GM12878 (cell line): Measurements from ENCODE around the gene NR2F2. TPM values are rescaled to one million over a fixed set of nuclear protein-coding genes. Genes with fewer than 3 reads are reported as not detected.

ENCODE experiments used
- ATAC-seq: fragments of 200-7000 bp; cut with Tn5 transposase; 3 replicates; pipeline ENCODE4 v1.9.1; 2020; ENCODE audit warnings: mild to moderate bottlenecking, moderate library complexity
- BruUV-seq: library from RNA; stranded (reverse); fragments of 400-500 nt; replicated peaks from 2 replicates; lab custom pipeline; 2021; lab: Mats Ljungman, UMichigan
- CTCF ChIA-PET: fragments of 300-600 bp; sonication (Branson Sonifier 250); formaldehyde crosslinking; extraction: SDS; loops from one replicate; lab custom pipeline; 2021; ENCODE audit warnings: inconsistent platforms; lab: Yijun Ruan, JAX
- POLR2A ChIA-PET: fragments of 350-600 bp; formaldehyde crosslinking; extraction: SDS; loops from one replicate; lab custom pipeline; 2021; ENCODE audit warnings: inconsistent platforms; lab: Charles Lee
- RAD21 ChIA-PET: fragments of 300-600 bp; sonication (Branson Sonifier 250); formaldehyde crosslinking; loops from one replicate; lab custom pipeline; 2023; ENCODE audit warnings: antibody characterized with exemption; ENCODE audit not compliant: unreplicated experiment; lab: Charles Lee
- SMC1A ChIA-PET: fragments of 300-600 bp; sonication (Branson Sonifier 250); formaldehyde crosslinking; loops from one replicate; lab custom pipeline; 2023; ENCODE audit not compliant: unreplicated experiment, uncharacterized antibody; lab: Charles Lee
- DNase-seq: peaks from one replicate; pipeline ENCODE4 v3.0.0-alpha.2; 2011; ENCODE audit warnings: low read depth, low spot score
- FAIRE-seq: peaks from 3 replicates; lab custom pipeline; 2011; peaks lifted over from hg19 to GRCh38; lab: Jason Lieb, UNC
- H2AFZ ChIP-seq: 2 replicates; pipeline ENCODE4 v1.6.0; 2011; ENCODE audit warnings: low read depth, low read length, control low read depth; ENCODE audit not compliant: control insufficient read depth
- H3K27ac ChIP-seq: 2 replicates; pipeline ENCODE4 v1.5.1; 2011; ENCODE audit warnings: control low read depth; ENCODE audit not compliant: control insufficient read depth, insufficient read depth
- H3K27me3 ChIP-seq, 2 experiments: replicated peaks in 1 of 2; 2 replicates each; pipeline versions ENCODE4 v1.6.0 to v1.6.1; 2011; ENCODE audit warnings: low read length in 1 of 2; ENCODE audit not compliant: control insufficient read depth in 2 of 2, insufficient read depth in 2 of 2
- H3K36me3 ChIP-seq, 2 experiments: 2 replicates each; pipeline ENCODE4 v1.5.1; 2011; ENCODE audit warnings: low read length in 1 of 2; ENCODE audit not compliant: control insufficient read depth in 2 of 2, insufficient read depth in 2 of 2
- H3K4me1 ChIP-seq: 2 replicates; pipeline ENCODE4 v1.6.1; 2011; ENCODE audit warnings: mild to moderate bottlenecking, low read length, moderate library complexity, mixed read lengths; ENCODE audit not compliant: control insufficient read depth, insufficient read depth
- H3K4me2 ChIP-seq: 2 replicates; pipeline ENCODE4 v1.6.0; 2011; ENCODE audit warnings: control low read depth; ENCODE audit not compliant: control insufficient read depth, insufficient read depth
- H3K4me3 ChIP-seq: fragments of 200-600 bp; sonication (generic); 2 replicates; pipeline ENCODE4 v1.5.1; 2016
- H3K79me2 ChIP-seq: 2 replicates; pipeline ENCODE4 v1.6.0; 2011; ENCODE audit warnings: low read length; ENCODE audit not compliant: control insufficient read depth, insufficient read depth
- H3K9ac ChIP-seq: 2 replicates; pipeline ENCODE4 v1.8.0; 2011; ENCODE audit warnings: low read length, control low read depth, mixed read lengths; ENCODE audit not compliant: control insufficient read depth, insufficient read depth
- H3K9me3 ChIP-seq: replicated peaks from 3 replicates; pipeline ENCODE4 v1.5.1; 2011; ENCODE audit warnings: mild to moderate bottlenecking, low read length; ENCODE audit not compliant: control insufficient read depth, insufficient read depth
- H4K20me1 ChIP-seq: 2 replicates; pipeline ENCODE4 v1.6.0; 2011; ENCODE audit not compliant: control insufficient read depth, insufficient read depth
- BACH1 ChIP-seq: fragments of 450-650 bp; IDR thresholded peaks from 2 replicates; pipeline ENCODE4 v1.6.1; 2017; ENCODE audit warnings: mild to moderate bottlenecking, borderline replicate concordance
- CBX5 ChIP-seq: sonication (generic); IDR thresholded peaks from 2 replicates; pipeline ENCODE4 v1.6.1; 2016; ENCODE audit warnings: low read depth, moderate library complexity, mild to moderate bottlenecking, inconsistent platforms
- CHD1 ChIP-seq: IDR thresholded peaks from 2 replicates; pipeline ENCODE4 v1.6.1; 2012; ENCODE audit warnings: low read depth, low read length, improper control_type of control experiment
- CREM ChIP-seq: IDR thresholded peaks from 2 replicates; pipeline ENCODE4 v1.6.1; 2014; ENCODE audit warnings: antibody characterized with exemption, low read depth
- FOXK2 ChIP-seq: fragments of 450-650 bp; IDR thresholded peaks from 2 replicates; pipeline ENCODE4 v1.6.1; 2017; ENCODE audit warnings: mild to moderate bottlenecking, moderate library complexity
- IKZF1 ChIP-seq: fragments of 450-650 bp; conservative IDR thresholded peaks from 2 replicates; pipeline ENCODE4 v1.6.1; 2017; ENCODE audit warnings: antibody characterized with exemption, mild to moderate bottlenecking
- KLF5 ChIP-seq: fragments of 450-650 bp; IDR thresholded peaks from 2 replicates; pipeline ENCODE4 v1.6.1; 2014; ENCODE audit warnings: mild to moderate bottlenecking; ENCODE audit not compliant: partially characterized antibody
- POLR2A ChIP-seq: IDR thresholded peaks from 2 replicates; pipeline ENCODE4 v1.6.1; 2011; ENCODE audit warnings: low read depth, mild to moderate bottlenecking, low read length
- RCOR1 ChIP-seq: conservative IDR thresholded peaks from 2 replicates; pipeline ENCODE4 v1.6.1; 2012; ENCODE audit warnings: low read depth, low read length, improper control_type of control experiment
- ZNF384 ChIP-seq: IDR thresholded peaks from 2 replicates; pipeline ENCODE4 v1.6.1; 2012; ENCODE audit warnings: low read depth, mild to moderate bottlenecking, low read length, improper control_type of control experiment, borderline replicate concordance
- WGBS: methylation state at CpG from one replicate; pipeline ENCODE4 v1.1.6; 2016; ENCODE audit warnings: low lambda C conversion rate; ENCODE audit not compliant: insufficient replicate concordance, insufficient coverage; ENCODE audit errors: missing lambda C conversion rate; 5-methylcytosine and 5-hydroxymethylcytosine counted together
- in situ Hi-C: fragments of 300-500 bp; cut with MboI; formaldehyde crosslinking; loops from 9 replicates; pipeline ENCODE4 v1.14.3; 2018; ENCODE audit warnings: mixed read lengths
- intact Hi-C: fragments of 100-400 bp; cut with micrococcal nuclease; formaldehyde crosslinking; loops from one replicate; pipeline ENCODE4 v1.14.2; 2022; ENCODE audit not compliant: unreplicated experiment
- polyA plus RNA-seq, 11 experiments: library from polyadenylated mRNA; depleted of rRNA in 4 of 11; unstranded in 6 of 11; stranded (reverse) in 5 of 11; fragments of >200 nt; fragmentation: Nextera tagmentation in 4 of 11; fragmentation: Illumina TruSeq in 1 of 11; extraction: Ambion mirVana in 4 of 11; extraction: Trizol in 1 of 11; gene quantifications; 1 replicate in 1 of 11; 2 replicates in 10 of 11; pipeline versions ENCODE4 v1.2.1 to v1.2.3, GENCODE V29; 2011 to 2016; ENCODE audit warnings: inconsistent platforms in 2 of 11, missing spikeins in 2 of 11, low read depth in 1 of 11
- total RNA-seq, 4 experiments: library from RNA; depleted of rRNA in 3 of 4; stranded (reverse); fragments of >200 nt in 3 of 4; fragmentation: Illumina TruSeq in 1 of 4; extraction: Trizol in 1 of 4; gene quantifications; 2 replicates each; pipeline versions ENCODE4 v1.2.1 to v1.2.3, GENCODE V29; 2013 to 2021
- TF ChIP-seq, protein P1 (sequence below): fragments of 450-650 bp; IDR thresholded peaks from 2 replicates; pipeline ENCODE4 v1.6.1; 2017; ENCODE audit warnings: low read depth, mild to moderate bottlenecking, moderate library complexity

NR2F2 gene
- total and polyA plus RNA-seq, 10 of the 15 experiments (the other 5 are each of a cell fraction or from before 2014, with no cell fraction given), result 1.1 to 10.1 (median 3.2) TPM

DNA sequence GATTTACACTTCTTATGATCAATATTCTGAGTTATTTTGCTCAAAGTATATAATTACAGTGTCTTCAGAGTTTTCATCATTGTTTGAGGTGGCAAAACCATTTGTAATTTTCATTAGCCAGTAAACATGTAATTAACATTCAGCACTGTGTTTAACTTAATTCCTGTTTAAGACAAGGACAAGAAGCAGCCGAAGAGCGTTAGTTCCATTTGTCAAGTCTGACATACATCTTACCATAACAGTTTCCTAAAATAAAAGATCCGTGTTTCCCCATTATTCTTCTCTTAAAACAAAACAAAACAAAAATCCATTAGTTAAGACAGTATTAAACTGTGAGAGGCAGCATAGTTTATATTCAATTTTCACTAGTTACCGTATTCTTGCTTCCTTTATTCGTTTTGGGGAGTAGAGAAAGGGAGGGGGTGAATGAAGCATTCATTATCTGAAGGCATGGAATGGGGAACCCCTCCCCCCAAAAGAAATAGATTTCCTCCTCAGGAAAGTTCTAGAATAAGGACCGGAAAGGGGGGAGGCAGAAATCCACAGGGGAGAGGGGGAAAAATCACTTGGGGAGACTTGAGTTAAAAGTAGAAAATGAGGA lies 5.5 kb upstream of the NR2F2 start (continued):
- TF ChIP-seq CREM, result no peak
- no peak for TF ChIP-seq CBX5
- TF ChIP-seq BACH1, result no peak
- TF ChIP-seq, all 136 proteins: peak for 0

DNA sequence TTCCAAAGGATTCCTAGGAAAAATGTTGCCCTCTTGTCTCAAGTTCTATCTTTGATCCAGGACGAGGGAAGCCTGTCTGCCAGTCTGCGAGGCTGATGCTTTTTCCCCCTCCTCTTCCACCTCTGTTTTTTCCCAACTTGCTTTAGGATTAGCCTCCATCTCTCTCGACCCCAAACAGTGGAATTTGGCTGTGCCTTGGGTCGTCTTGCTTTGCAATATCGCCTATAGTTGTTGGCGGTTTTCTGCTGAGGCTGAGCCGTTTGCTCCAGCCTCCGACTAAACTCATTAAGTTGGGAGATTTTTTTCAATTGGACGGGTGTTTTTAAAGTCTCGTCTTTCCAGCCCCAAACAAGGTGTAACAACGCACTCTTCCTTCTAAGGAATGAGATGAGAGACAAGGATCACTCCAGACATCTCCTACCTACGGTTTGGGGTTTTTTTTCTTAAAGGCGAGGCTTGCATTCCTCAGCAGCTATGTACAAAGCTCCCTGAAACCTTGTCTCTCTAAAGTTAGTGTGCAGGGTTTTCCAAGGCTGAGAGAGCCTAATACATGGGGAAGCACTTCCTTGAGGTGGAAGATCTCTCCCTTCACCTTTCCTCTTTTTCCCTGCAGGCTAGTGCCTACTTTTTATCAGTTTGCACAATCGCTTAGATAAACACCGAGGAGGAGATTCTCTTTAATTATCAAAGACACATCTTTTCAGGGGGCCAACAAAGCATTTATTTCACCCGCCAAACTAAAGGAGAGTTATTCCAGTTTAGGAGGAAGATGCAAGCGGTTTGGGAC lies 4.8 kb upstream of the NR2F2 start:
- TF ChIP-seq IKZF1 (peak; percentile 62), CHD1 (no peak), FOXK2 (no peak), KLF5 (no peak), RCOR1 (no peak), POLR2A (no peak), ZNF384 (0 out of 2 replicates have a peak, but pooled peaks have one; percentile 17)
- TF ChIP-seq, protein P1, sequence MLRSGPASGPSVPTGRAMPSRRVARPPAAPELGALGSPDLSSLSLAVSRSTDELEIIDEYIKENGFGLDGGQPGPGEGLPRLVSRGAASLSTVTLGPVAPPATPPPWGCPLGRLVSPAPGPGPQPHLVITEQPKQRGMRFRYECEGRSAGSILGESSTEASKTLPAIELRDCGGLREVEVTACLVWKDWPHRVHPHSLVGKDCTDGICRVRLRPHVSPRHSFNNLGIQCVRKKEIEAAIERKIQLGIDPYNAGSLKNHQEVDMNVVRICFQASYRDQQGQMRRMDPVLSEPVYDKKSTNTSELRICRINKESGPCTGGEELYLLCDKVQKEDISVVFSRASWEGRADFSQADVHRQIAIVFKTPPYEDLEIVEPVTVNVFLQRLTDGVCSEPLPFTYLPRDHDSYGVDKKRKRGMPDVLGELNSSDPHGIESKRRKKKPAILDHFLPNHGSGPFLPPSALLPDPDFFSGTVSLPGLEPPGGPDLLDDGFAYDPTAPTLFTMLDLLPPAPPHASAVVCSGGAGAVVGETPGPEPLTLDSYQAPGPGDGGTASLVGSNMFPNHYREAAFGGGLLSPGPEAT, result peak; percentile 43; the same call in 1 of the 2 replicates
- TF ChIP-seq, all 136 proteins: peak for 3
- peaks cover 0 to 29% of the 10 kb centered on the region in 2 experiments; a peak in 2 of 4 replicates for H3K27me3 ChIP-seq
- FAIRE-seq (no peak), ATAC-seq (no peak), DNase-seq (no peak)
- in situ Hi-C loops (loop anchor here (10.0 kb wide), 1 partner anchor 909 kb away; no protein-coding TSS in a partner anchor), intact Hi-C loops (loop anchor here (2.0 to 5.0 kb wide), 8 partner anchors 63 to 912 kb away; no protein-coding TSS in a partner anchor)
- H3K9me3 ChIP-seq, result no peaks in the 10 kb centered on the region; the same call in 2 of the 3 replicates
- no peaks in the 10 kb centered on the region for H3K36me3 ChIP-seq
- WGBS, result 14% methylated on average over 17 of the region's 17 CpGs
- ChIA-PET POLR2A (interaction anchor here (0.6 to 7.4 kb wide), 3 partner anchors 16 to 31 kb away, joined by 3 to 163 read pairs (median 4); no protein-coding TSS in a partner anchor), RAD21 (interaction anchor here (1.0 to 7.6 kb wide), 10 partner anchors 8 to 1039 kb away, joined by 3 to 252 read pairs (median 19); no protein-coding TSS in a partner anchor), CTCF (interaction anchor here (1.2 to 7.2 kb wide), 5 partner anchors 16 to 1066 kb away, joined by 3 to 212 read pairs (median 34); no protein-coding TSS in a partner anchor), SMC1A (interaction anchor here (0.6 to 7.4 kb wide), 15 partner anchors 10 to 1066 kb away, joined by 3 to 105 read pairs (median 7); no protein-coding TSS in a partner anchor)
- H3K79me2 ChIP-seq, result no peaks in the 10 kb centered on the region
- H4K20me1 ChIP-seq, result no peaks in the 10 kb centered on the region
- no TSS peak for BruUV-seq
- peaks cover 6% of the 10 kb centered on the region; the same call in 1 of the 2 replicates for H3K4me1 ChIP-seq
- peak overlapping the region; percentile 34 for H3K4me2 ChIP-seq
- H3K27ac ChIP-seq, result no peak overlapping the region
- 0 out of 2 replicates have a peak overlapping the region, but pooled peaks have one; percentile 9 for H3K4me3 ChIP-seq
- peak overlapping the region; percentile 7; the same call in 1 of the 2 replicates for H3K9ac ChIP-seq
- no peak overlapping the region for H2AFZ ChIP-seq
